GM12801 (cell line): ENCODE measurements around the gene CNFN.

ENCODE experiments used
- CTCF ChIP-seq: IDR thresholded peaks from one replicate; pipeline ENCODE4 v1.5.1; 2011; ENCODE audit warnings: control low read depth; ENCODE audit not compliant: insufficient read length; ENCODE audit errors: extremely low read depth

The CNFN gene

GRCh38 chr19:42348211-42348610 lies 41.9 kb downstream of the CNFN start:
- TF ChIP-seq CTCF, result no peak

GRCh38 chr19:42345191-42345812 lies 44.8 kb downstream of the CNFN start:
- TF ChIP-seq CTCF, result no peak

GRCh38 chr19:42344336-42344893 lies 45.7 kb downstream of the CNFN start:
- TF ChIP-seq CTCF, result no peak

GRCh38 chr19:42343344-42344110 lies 46.6 kb downstream of the CNFN start:
- no peak for TF ChIP-seq CTCF
